ENCODE data around the gene TPH1. TPM values are rescaled to one million over a fixed set of nuclear protein-coding genes. Genes with fewer than 3 reads are reported as not detected.

The TPH1 gene
- total RNA-seq, 3 donors from 2014 or later: 1.4 to 12.8 (median 10.7) TPM

DNA sequence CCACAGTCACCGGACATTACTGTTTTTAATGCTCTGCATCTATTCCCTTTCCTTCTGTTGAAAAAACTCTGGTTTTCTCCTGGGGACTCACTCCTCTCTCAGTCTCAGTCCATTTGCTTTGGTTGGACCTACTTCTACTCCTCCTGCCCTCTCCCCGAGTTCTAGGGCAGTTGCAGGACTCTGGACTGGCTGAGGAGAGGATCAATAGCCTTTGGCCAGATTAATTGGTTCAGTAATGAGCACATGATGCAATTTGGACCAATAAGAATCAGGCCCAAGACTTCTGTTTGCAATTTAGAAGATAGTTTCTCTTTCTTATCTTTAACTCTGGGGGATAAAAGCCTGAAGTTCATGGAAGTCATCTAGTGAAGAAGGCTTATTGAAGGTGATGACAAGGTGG, 15.3 kb upstream of the TPH1 start:
- ATAC-seq: no peak

DNA sequence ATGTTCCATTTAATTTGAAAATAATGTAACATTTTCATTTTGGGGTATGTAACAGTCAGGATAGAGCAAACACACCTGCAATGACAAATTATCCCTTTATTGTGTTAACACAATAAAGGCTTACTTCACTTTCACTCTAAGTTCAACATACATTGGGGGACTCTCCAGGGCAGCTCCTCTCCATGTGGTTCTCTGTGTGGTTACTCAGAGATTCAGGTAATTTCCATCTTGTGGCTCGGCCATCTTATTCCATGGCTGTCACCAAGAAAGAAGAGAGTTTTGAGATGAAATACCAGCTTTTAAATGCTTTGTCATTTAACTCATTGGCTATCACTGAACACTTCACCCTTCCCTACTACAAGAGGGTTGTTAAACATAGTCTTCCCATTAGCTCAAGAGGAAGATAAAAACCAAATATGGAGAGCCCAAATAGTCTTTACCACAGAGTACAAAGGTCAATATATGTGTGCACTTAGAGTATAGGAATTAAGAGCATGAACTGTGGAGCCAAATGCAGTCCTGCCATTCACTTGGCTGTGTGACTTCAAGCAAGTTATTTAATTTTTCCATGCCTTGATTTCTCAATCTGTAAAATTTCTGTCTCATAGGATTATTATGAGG, 10.6 kb upstream of the TPH1 start:
- no peak for DNase-seq
- no peaks in the 10 kb centered on the region for H3K36me3 ChIP-seq (ENCODE audit: low read depth)
- H3K4me1 ChIP-seq (ENCODE audit: low read depth): no peaks in the 10 kb centered on the region
- ATAC-seq: no peak
- no peak overlapping the region for H3K4me3 ChIP-seq
- TF ChIP-seq, protein P1, sequence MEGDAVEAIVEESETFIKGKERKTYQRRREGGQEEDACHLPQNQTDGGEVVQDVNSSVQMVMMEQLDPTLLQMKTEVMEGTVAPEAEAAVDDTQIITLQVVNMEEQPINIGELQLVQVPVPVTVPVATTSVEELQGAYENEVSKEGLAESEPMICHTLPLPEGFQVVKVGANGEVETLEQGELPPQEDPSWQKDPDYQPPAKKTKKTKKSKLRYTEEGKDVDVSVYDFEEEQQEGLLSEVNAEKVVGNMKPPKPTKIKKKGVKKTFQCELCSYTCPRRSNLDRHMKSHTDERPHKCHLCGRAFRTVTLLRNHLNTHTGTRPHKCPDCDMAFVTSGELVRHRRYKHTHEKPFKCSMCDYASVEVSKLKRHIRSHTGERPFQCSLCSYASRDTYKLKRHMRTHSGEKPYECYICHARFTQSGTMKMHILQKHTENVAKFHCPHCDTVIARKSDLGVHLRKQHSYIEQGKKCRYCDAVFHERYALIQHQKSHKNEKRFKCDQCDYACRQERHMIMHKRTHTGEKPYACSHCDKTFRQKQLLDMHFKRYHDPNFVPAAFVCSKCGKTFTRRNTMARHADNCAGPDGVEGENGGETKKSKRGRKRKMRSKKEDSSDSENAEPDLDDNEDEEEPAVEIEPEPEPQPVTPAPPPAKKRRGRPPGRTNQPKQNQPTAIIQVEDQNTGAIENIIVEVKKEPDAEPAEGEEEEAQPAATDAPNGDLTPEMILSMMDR (IDR thresholded peaks at IDR 0.05): no peak
- H3K9me3 ChIP-seq: no peaks in the 10 kb centered on the region
- intact Hi-C loops (cut with DNase I, micrococcal nuclease): no loop called here

More for the DNA sequence above, 15.3 kb upstream of the TPH1 start:
- DNase-seq: no peak
- no peak overlapping the region for H3K4me3 ChIP-seq
- H3K36me3 ChIP-seq (ENCODE audit: low read depth): no peaks in the 10 kb centered on the region
- H3K9me3 ChIP-seq: no peaks in the 10 kb centered on the region
- TF ChIP-seq, protein P1 (IDR thresholded peaks at IDR 0.05): no peak
- no peaks in the 10 kb centered on the region for H3K4me1 ChIP-seq (ENCODE audit: low read depth)
- intact Hi-C loops (cut with DNase I, micrococcal nuclease): no loop called here

DNA sequence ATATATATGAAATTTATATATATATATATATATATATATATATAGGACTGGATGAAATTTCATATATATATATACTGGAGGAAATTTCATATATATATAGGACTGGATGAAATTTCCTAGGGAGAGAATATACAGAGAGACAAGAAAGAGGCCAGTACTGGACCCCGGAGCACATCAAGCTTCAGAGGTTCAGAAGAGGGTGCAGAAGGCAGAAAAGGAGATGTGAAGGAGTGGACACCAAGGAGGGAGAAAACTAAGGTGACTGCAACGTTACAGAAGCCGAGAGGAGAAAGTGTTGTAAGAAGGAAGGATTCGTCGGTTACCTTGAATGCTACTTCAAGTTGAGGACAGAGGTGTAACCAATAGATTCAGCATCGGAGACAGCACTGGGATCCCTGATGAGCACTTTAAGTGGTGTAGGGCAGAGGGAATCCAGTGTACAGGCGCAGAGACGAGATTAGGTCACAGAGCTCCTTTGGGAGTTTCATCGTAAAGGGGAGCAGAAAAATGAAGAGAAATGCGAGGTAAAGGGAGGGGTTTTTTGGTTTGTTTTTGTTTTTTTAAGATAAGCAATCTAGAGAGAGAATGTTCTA, 8.5 kb upstream of the TPH1 start:
- no peaks in the 10 kb centered on the region for H3K36me3 ChIP-seq (ENCODE audit: low read depth)
- intact Hi-C loops (cut with DNase I, micrococcal nuclease): no loop called here
- ATAC-seq (no peak), DNase-seq (no peak)
- H3K4me3 ChIP-seq: no peak overlapping the region
- H3K9me3 ChIP-seq: no peaks in the 10 kb centered on the region
- no peaks in the 10 kb centered on the region for H3K4me1 ChIP-seq (ENCODE audit: low read depth)
- TF ChIP-seq, protein P1 (IDR thresholded peaks at IDR 0.05): no peak

DNA sequence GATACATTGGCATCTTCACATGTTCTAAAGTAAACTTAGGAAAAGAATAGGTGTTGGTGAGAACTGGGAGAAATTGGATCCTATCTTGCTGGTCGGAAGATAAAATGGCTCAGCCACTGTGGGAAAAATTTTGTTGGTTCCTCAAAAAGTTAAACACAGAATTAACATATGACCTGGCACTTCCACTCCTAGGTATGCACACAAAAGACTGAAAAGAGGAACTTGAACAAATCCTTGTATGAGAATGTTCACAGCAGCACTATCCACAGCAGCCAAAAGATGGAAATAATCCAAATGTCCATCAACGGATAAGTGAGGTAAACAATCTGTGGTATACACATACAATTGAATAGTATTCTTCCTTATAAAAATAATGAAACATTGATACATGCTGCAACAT, 4.8 kb upstream of the TPH1 start:
- no peaks in the 10 kb centered on the region for H3K36me3 ChIP-seq (ENCODE audit: low read depth)
- TF ChIP-seq, protein P1 (IDR thresholded peaks at IDR 0.05): no peak
- DNase-seq (no peak), ATAC-seq (no peak)
- no peak overlapping the region for H3K4me3 ChIP-seq
- intact Hi-C loops (cut with DNase I, micrococcal nuclease): no loop called here
- H3K4me1 ChIP-seq (ENCODE audit: low read depth): no peaks in the 10 kb centered on the region
- no peaks in the 10 kb centered on the region for H3K9me3 ChIP-seq

DNA sequence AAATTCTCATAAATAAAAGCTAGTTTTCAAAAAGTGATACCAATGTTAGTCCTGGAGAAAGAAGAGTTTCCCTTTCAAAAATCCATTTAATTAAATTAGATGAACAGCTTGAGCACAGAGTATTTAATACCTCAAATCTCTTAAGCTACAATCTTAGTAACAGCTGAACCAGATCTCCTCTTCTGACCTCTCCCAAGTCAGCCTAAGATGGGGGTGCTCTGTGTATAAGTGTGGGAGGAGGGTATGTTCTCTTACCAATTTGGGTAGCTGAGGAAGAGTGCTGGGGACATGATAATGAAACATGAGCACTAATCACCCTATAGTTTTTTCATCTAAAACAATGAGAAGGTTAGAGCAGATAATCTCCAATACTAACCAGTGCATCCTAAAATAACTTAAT, 9.6 kb downstream of the TPH1 start:
- no peak for ATAC-seq
- Histone ChIP-seq H3K9me3 (no peaks in the 10 kb centered on the region), H3K4me1 (ENCODE audit: low read depth) (no peaks in the 10 kb centered on the region), H3K4me3 (no peak overlapping the region), H3K36me3 (ENCODE audit: low read depth) (no peaks in the 10 kb centered on the region)
- intact Hi-C loops (cut with DNase I, micrococcal nuclease): no loop called here
- TF ChIP-seq, protein P1 (IDR thresholded peaks at IDR 0.05): no peak
- no peak for DNase-seq
